Liver (tissue), 9 donors: ENCODE data around the gene C12orf57. TPM values are rescaled to one million over a fixed set of nuclear protein-coding genes. Genes with fewer than 3 reads are reported as not detected.
A peak's percentile ranks its signal among the peaks of the same experiment; 100 is the strongest.

ENCODE experiments used
- DNase-seq: peaks from one replicate; pipeline ENCODE4 v3.0.0-alpha.2; 2017; ENCODE audit warnings: low spot score
- H3K27ac ChIP-seq, 2 donors: one replicate each; pipeline ENCODE4 v1.7.0; 2013; ENCODE audit warnings: inconsistent platforms in 2 of 2, low read length in 2 of 2, control low read depth in 1 of 2, low read depth in 1 of 2, mild to moderate bottlenecking in 1 of 2
- H3K27me3 ChIP-seq, 4 donors: one replicate each; pipeline versions ENCODE4 v1.6.1 to v1.7.0; 2013; ENCODE audit warnings: low read length in 3 of 4, inconsistent platforms in 1 of 4, mild to moderate bottlenecking in 1 of 4, moderate library complexity in 1 of 4; ENCODE audit not compliant: control insufficient read depth in 4 of 4, insufficient read depth in 4 of 4
- H3K36me3 ChIP-seq, 4 donors: one replicate each; pipeline versions ENCODE4 v1.6.1 to v1.7.0; 2013; ENCODE audit warnings: low read length in 3 of 4, mild to moderate bottlenecking in 3 of 4, low read depth in 1 of 4, moderate library complexity in 1 of 4; ENCODE audit not compliant: control insufficient read depth in 4 of 4, insufficient read depth in 3 of 4
- H3K4me1 ChIP-seq, 4 donors: one replicate each; pipeline versions ENCODE4 v1.6.1 to v1.7.0; 2013; ENCODE audit warnings: low read length in 3 of 4, mild to moderate bottlenecking in 3 of 4, moderate library complexity in 1 of 4; ENCODE audit not compliant: control insufficient read depth in 4 of 4, insufficient read depth in 4 of 4
- H3K4me3 ChIP-seq, 3 donors: one replicate each; pipeline versions ENCODE4 v1.6.1 to v1.7.0; 2013; ENCODE audit warnings: low read length in 3 of 3, control low read depth in 1 of 3, low read depth in 1 of 3, mild to moderate bottlenecking in 1 of 3
- H3K9ac ChIP-seq, 2 donors: one replicate each; pipeline ENCODE4 v1.7.0; 2013; ENCODE audit warnings: low read length in 2 of 2, mild to moderate bottlenecking in 2 of 2, moderate library complexity in 2 of 2, control low read depth in 1 of 2, low read depth in 1 of 2
- H3K9me3 ChIP-seq, 4 donors: one replicate each; pipeline versions ENCODE4 v1.6.1 to v1.7.0; 2013; ENCODE audit warnings: low read length in 3 of 4; ENCODE audit not compliant: control insufficient read depth in 4 of 4
- EGR1 ChIP-seq, 2 donors: IDR thresholded peaks; 2 replicates each; pipeline ENCODE4 v1.6.1; 2016 to 2018; ENCODE audit warnings: antibody characterized with exemption in 2 of 2, low read depth in 2 of 2
- FOXA1 ChIP-seq: IDR thresholded peaks from 2 replicates; pipeline ENCODE4 v1.6.1; 2016; ENCODE audit warnings: antibody characterized with exemption
- FOXA2 ChIP-seq: IDR thresholded peaks from 2 replicates; pipeline ENCODE4 v1.6.1; 2016; ENCODE audit warnings: antibody characterized with exemption
- GABPA ChIP-seq, 2 donors: IDR thresholded peaks in 1 of 2; conservative IDR thresholded peaks in 1 of 2; 2 replicates each; pipeline ENCODE4 v1.6.1; 2016; ENCODE audit warnings: antibody characterized with exemption in 2 of 2, mild to moderate bottlenecking in 1 of 2, moderate library complexity in 1 of 2
- HNF4A ChIP-seq, 2 donors: conservative IDR thresholded peaks; 2 replicates each; pipeline ENCODE4 v1.6.1; 2016; ENCODE audit warnings: antibody characterized with exemption in 2 of 2, mild to moderate bottlenecking in 2 of 2
- JUND ChIP-seq, 2 donors: IDR thresholded peaks; 2 replicates each; pipeline ENCODE4 v1.6.1; 2016; ENCODE audit warnings: antibody characterized with exemption in 2 of 2
- NR2F2 ChIP-seq: IDR thresholded peaks from 2 replicates; pipeline ENCODE4 v1.6.1; 2016; ENCODE audit warnings: antibody characterized with exemption
- RAD21 ChIP-seq, 2 donors: IDR thresholded peaks; 2 replicates each; pipeline ENCODE4 v1.6.1; 2016; ENCODE audit warnings: antibody characterized with exemption in 2 of 2, mild to moderate bottlenecking in 2 of 2
- RXRA ChIP-seq, 2 donors: IDR thresholded peaks; 2 replicates each; pipeline ENCODE4 v1.6.1; 2017 to 2018; ENCODE audit warnings: antibody characterized with exemption in 2 of 2, mild to moderate bottlenecking in 1 of 2
- SP1 ChIP-seq: IDR thresholded peaks from 2 replicates; pipeline ENCODE4 v1.6.1; 2018; ENCODE audit warnings: antibody characterized with exemption, mild to moderate bottlenecking
- TAF1 ChIP-seq: conservative IDR thresholded peaks from 2 replicates; pipeline ENCODE4 v1.6.1; 2016; ENCODE audit warnings: antibody characterized with exemption, mild to moderate bottlenecking
- YY1 ChIP-seq: IDR thresholded peaks from 2 replicates; pipeline ENCODE4 v1.6.1; 2016; ENCODE audit warnings: antibody characterized with exemption, mild to moderate bottlenecking
- WGBS: extraction: QIAGEN DNeasy Blood & Tissue Kit; methylation state at CpG from one replicate; pipeline ENCODE4 v1.1.7; 2013; 5-methylcytosine and 5-hydroxymethylcytosine counted together
- polyA plus RNA-seq, 2 donors: library from polyadenylated mRNA; stranded (reverse) in 1 of 2; unstranded in 1 of 2; fragments of 200-250 nt in 1 of 2; fragments of >200 nt in 1 of 2; fragmentation: Nextera tagmentation in 1 of 2; extraction: Ambion mirVana in 1 of 2; gene quantifications; one replicate each; pipeline versions ENCODE4 v1.2.1 to v1.2.3, GENCODE V29; 2013 to 2015
- total RNA-seq, 2 donors: library from RNA; depleted of rRNA; stranded (reverse); fragments of >200 nt; gene quantifications; one replicate each; pipeline ENCODE4 v1.2.3, GENCODE V29; 2014
- TF ChIP-seq, protein P1 (sequence below): fragments of 150-350 bp; IDR thresholded peaks from 2 replicates; pipeline ENCODE4 v1.5.1; 2017; ENCODE audit warnings: improper control_type of control experiment, low read depth, low read length; ENCODE audit not compliant: missing input control
- TF ChIP-seq, protein P2 (sequence below): IDR thresholded peaks from 2 replicates; pipeline ENCODE4 v1.6.1; 2016; ENCODE audit warnings: antibody characterized with exemption, mild to moderate bottlenecking
- TF ChIP-seq, protein P3 (sequence below): IDR thresholded peaks from 2 replicates; pipeline ENCODE4 v1.6.1; 2016; ENCODE audit warnings: antibody characterized with exemption
- TF ChIP-seq, protein P4 (sequence below): IDR thresholded peaks from 2 replicates; pipeline ENCODE4 v1.6.1; 2016; ENCODE audit warnings: antibody characterized with exemption
- donor health status: healthy.
- donor health status: healthy.
- donor health status: healthy.
- donor health status: healthy.
- donor health status: healthy.

C12orf57 gene
- total and polyA plus RNA-seq, 4 donors: 49.2 to 193 (median 65.7) TPM

DNA sequence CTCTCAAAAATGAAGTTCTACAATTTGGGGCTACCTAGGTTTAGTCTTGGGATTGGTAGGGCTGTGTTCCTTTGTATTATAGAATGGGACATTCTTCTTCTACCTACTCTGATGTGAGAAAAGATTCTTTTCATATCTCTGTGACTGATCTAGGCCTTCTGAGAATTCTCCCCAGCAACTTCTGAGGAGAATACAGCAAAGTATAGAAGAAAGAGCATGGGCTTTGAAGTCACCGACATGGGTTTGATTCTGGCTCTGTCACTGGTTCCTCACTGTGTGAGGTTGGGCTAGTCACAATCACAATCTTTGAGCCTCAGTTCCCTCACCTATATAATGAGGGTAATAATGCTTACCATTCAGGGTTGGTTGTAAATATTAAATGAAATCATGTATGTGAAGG, 11.1 kb upstream of the C12orf57 start (continued):
- TF ChIP-seq, protein P1, sequence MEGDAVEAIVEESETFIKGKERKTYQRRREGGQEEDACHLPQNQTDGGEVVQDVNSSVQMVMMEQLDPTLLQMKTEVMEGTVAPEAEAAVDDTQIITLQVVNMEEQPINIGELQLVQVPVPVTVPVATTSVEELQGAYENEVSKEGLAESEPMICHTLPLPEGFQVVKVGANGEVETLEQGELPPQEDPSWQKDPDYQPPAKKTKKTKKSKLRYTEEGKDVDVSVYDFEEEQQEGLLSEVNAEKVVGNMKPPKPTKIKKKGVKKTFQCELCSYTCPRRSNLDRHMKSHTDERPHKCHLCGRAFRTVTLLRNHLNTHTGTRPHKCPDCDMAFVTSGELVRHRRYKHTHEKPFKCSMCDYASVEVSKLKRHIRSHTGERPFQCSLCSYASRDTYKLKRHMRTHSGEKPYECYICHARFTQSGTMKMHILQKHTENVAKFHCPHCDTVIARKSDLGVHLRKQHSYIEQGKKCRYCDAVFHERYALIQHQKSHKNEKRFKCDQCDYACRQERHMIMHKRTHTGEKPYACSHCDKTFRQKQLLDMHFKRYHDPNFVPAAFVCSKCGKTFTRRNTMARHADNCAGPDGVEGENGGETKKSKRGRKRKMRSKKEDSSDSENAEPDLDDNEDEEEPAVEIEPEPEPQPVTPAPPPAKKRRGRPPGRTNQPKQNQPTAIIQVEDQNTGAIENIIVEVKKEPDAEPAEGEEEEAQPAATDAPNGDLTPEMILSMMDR: no peak
- no peak for TF ChIP-seq SP1
- TF ChIP-seq NR2F2: no peak
- TF ChIP-seq GABPA (IDR thresholded peaks at IDR 0.05 in 1 of 2, conservative IDR thresholded peaks at IDR 0.05 in 1 of 2): no peak
- TF ChIP-seq RAD21 (IDR thresholded peaks at IDR 0.05): no peak

DNA sequence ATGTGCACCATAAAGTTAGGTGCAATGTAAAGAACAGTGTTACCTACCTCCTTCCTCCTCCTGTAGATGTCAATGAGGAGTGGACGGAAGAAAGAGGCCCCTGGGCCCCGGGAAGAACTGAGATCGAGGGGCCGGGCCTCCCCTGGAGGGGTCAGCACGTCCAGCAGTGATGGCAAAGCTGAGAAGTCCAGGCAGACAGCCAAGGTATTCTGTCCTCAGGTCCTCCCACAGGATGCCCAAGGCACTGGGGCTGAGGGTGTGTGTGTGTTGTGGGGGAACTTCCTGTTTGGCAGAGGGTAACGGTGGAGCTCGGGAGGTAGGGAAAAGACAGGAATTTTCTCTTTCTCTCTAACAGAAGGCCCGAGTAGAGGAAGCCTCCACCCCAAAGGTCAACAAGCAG, 9.7 kb upstream of the C12orf57 start:
- H3K36me3 ChIP-seq: peaks cover 0 to 14% (median 7%) of the 10 kb centered on the region in 4 donors
- no peak overlapping the region for H3K9ac ChIP-seq
- H3K27ac ChIP-seq: peak overlapping the region in 1 of 2 donors; percentile 14
- DNase-seq: no peak
- no peaks in the 10 kb centered on the region for H3K9me3 ChIP-seq
- peaks cover 9 to 41% (median 22%) of the 10 kb centered on the region in 4 donors for H3K4me1 ChIP-seq
- no peak overlapping the region for H3K4me3 ChIP-seq
- WGBS: 65% methylated on average over 8 of the region's 8 CpGs
- no peaks in the 10 kb centered on the region for H3K27me3 ChIP-seq
- TF ChIP-seq RXRA (IDR thresholded peaks at IDR 0.05): no peak
- TF ChIP-seq HNF4A (conservative IDR thresholded peaks at IDR 0.05): no peak
- TF ChIP-seq, protein P2, sequence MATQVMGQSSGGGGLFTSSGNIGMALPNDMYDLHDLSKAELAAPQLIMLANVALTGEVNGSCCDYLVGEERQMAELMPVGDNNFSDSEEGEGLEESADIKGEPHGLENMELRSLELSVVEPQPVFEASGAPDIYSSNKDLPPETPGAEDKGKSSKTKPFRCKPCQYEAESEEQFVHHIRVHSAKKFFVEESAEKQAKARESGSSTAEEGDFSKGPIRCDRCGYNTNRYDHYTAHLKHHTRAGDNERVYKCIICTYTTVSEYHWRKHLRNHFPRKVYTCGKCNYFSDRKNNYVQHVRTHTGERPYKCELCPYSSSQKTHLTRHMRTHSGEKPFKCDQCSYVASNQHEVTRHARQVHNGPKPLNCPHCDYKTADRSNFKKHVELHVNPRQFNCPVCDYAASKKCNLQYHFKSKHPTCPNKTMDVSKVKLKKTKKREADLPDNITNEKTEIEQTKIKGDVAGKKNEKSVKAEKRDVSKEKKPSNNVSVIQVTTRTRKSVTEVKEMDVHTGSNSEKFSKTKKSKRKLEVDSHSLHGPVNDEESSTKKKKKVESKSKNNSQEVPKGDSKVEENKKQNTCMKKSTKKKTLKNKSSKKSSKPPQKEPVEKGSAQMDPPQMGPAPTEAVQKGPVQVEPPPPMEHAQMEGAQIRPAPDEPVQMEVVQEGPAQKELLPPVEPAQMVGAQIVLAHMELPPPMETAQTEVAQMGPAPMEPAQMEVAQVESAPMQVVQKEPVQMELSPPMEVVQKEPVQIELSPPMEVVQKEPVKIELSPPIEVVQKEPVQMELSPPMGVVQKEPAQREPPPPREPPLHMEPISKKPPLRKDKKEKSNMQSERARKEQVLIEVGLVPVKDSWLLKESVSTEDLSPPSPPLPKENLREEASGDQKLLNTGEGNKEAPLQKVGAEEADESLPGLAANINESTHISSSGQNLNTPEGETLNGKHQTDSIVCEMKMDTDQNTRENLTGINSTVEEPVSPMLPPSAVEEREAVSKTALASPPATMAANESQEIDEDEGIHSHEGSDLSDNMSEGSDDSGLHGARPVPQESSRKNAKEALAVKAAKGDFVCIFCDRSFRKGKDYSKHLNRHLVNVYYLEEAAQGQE: no peak
- TF ChIP-seq TAF1: no peak
- peak; percentile 45 for TF ChIP-seq NR2F2
- TF ChIP-seq, protein P1: no peak

DNA sequence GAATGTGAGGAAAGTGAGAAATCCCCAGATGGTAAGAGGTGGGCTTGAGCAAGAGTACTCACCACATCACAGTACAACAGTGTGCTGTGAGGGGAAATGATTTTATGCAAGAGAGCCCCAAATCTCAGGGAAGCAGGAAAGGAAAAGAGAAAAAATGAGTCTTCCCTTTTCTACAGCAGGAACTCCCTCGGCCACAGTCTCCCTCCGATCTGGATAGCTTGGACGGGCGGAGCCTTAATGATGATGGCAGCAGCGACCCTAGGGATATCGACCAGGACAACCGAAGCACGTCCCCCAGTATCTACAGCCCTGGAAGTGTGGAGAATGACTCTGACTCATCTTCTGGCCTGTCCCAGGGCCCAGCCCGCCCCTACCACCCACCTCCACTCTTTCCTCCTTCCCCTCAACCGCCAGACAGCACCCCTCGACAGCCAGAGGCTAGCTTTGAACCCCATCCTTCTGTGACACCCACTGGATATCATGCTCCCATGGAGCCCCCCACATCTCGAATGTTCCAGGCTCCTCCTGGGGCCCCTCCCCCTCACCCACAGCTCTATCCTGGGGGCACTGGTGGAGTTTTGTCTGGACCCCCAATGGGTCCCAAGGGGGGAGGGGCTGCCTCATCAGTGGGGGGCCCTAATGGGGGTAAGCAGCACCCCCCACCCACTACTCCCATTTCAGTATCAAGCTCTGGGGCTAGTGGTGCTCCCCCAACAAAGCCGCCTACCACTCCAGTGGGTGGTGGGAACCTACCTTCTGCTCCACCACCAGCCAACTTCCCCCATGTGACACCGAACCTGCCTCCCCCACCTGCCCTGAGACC, 8.2 kb upstream of the C12orf57 start:
- 80% methylated on average over 14 of the region's 14 CpGs for WGBS
- Histone ChIP-seq H3K4me1 (peaks cover 9 to 31% (median 12%) of the 10 kb centered on the region in 4 donors), H3K9me3 (no peaks in the 10 kb centered on the region), H3K27ac (peak overlapping the region in 1 of 2 donors; percentile 33), H3K9ac (no peak overlapping the region), H3K36me3 (peaks cover 0 to 14% (median 7%) of the 10 kb centered on the region in 4 donors), H3K4me3 (no peak overlapping the region), H3K27me3 (no peaks in the 10 kb centered on the region)
- DNase-seq: no peak
- TF ChIP-seq FOXA1: no peak
- TF ChIP-seq YY1: no peak
- TF ChIP-seq FOXA2: no peak
- no peak for TF ChIP-seq EGR1 (IDR thresholded peaks at IDR 0.05; ENCODE audit: low read depth in 2 of 2)
- TF ChIP-seq NR2F2: no peak
- TF ChIP-seq, protein P3, sequence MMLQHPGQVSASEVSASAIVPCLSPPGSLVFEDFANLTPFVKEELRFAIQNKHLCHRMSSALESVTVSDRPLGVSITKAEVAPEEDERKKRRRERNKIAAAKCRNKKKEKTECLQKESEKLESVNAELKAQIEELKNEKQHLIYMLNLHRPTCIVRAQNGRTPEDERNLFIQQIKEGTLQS: no peak
- TF ChIP-seq, protein P1: no peak
- TF ChIP-seq JUND (IDR thresholded peaks at IDR 0.05): no peak
- TF ChIP-seq, protein P4, sequence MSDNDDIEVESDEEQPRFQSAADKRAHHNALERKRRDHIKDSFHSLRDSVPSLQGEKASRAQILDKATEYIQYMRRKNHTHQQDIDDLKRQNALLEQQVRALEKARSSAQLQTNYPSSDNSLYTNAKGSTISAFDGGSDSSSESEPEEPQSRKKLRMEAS: no peak
- no peak for TF ChIP-seq SP1
- no peak for TF ChIP-seq RAD21 (IDR thresholded peaks at IDR 0.05)
